Keratinocyte (primary cell): ENCODE results near the gene PSMA1.

ENCODE experiments used
- CTCF ChIP-seq, 3 experiments: IDR thresholded peaks in 1 of 3; conservative IDR thresholded peaks in 1 of 3; optimal IDR thresholded peaks in 1 of 3; 2 replicates in 2 of 3; 3 replicates in 1 of 3; pipeline versions ENCODE3 to v1.5.1; 2011; ENCODE audit warnings: low read length in 3 of 3, mild to moderate bottlenecking in 3 of 3, moderate library complexity in 2 of 3, control low read depth in 1 of 3, inconsistent platforms in 1 of 3; ENCODE audit not compliant: insufficient read depth in 2 of 3; ENCODE audit errors: extremely low read depth in 1 of 3
- EZH2 ChIP-seq: IDR thresholded peaks from one replicate; pipeline ENCODE4 v1.6.1; 2012; ENCODE audit warnings: inconsistent platforms, mild to moderate bottlenecking, low read length, moderate library complexity

DNA sequence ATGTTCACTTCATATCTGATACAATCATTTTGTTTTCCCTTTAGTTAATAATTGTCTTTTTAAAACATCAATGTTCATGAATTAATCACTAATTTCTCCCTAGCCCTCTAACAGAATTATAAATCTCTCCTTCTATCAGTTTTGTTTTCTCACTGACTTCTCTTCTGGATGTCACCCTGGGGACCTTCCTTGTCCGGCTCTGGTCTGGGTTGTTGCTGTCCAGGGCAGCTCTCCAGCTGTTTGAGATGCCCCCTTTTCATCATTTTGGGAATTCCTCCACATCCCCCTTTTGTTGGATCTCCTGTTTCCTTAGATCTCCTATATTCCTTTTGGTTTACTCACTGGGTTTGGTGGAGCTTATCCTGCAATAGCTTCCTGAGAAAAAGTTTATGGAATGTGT lies 35.6 kb upstream of the PSMA1 start:
- TF ChIP-seq EZH2 (no peak), CTCF (optimal IDR thresholded peaks at IDR 0.05 in 1 of 3, IDR thresholded peaks at IDR 0.05 in 1 of 3, conservative IDR thresholded peaks at IDR 0.05 in 1 of 3; ENCODE audit: extremely low read depth in 1 of 3, insufficient read depth in 2 of 3, low read length in 3 of 3) (no peak)
